GM23338 (cell line): Measurements from ENCODE around the gene RAB33B. TPM values are rescaled to one million over a fixed set of nuclear protein-coding genes. Genes with fewer than 3 reads are reported as not detected.
"Not testable (repeated sequence)": the region's sequence is repeated elsewhere in the genome, so short reads cannot be mapped to it uniquely, and the experiment has no call there.

Experiments used
- ATAC-seq: fragments of 200-7000 bp; cut with Tn5 transposase; 3 replicates; pipeline ENCODE4 v1.9.1; 2020
- DNase-seq: peaks from one replicate; pipeline ENCODE4 v3.0.0-alpha.2; 2015; ENCODE audit warnings: low spot score
- H2AFZ ChIP-seq: fragments of 200-600 bp; sonication (generic); 2 replicates; pipeline ENCODE4 v1.8.0; 2016; ENCODE audit warnings: antibody characterized with exemption, mild to moderate bottlenecking, moderate library complexity
- H3F3A ChIP-seq: fragments of 200-600 bp; sonication (generic); replicated peaks from 2 replicates; pipeline ENCODE4 v1.8.0; 2017; ENCODE audit warnings: antibody characterized with exemption, mixed run types, low read depth
- H3K27ac ChIP-seq: fragments of 200-600 bp; sonication (generic); 2 replicates; pipeline ENCODE4 v1.6.1; 2016; ENCODE audit warnings: low read depth
- H3K27me3 ChIP-seq: fragments of 200-600 bp; sonication (generic); 2 replicates; pipeline ENCODE4 v1.8.0; 2016; ENCODE audit warnings: mild to moderate bottlenecking, mixed run types, moderate library complexity; ENCODE audit not compliant: insufficient read depth
- H3K36me3 ChIP-seq: fragments of 200-600 bp; sonication (generic); 2 replicates; pipeline ENCODE4 v1.8.0; 2016; ENCODE audit warnings: mild to moderate bottlenecking; ENCODE audit not compliant: insufficient read depth
- H3K4me1 ChIP-seq: fragments of 200-600 bp; sonication (generic); 2 replicates; pipeline ENCODE4 v1.8.0; 2016; ENCODE audit warnings: mild to moderate bottlenecking, moderate library complexity; ENCODE audit not compliant: insufficient read depth
- H3K4me2 ChIP-seq: fragments of 200-600 bp; sonication (generic); 2 replicates; pipeline ENCODE4 v1.7.1; 2017; ENCODE audit warnings: mixed run types
- H3K4me3 ChIP-seq: fragments of 200-600 bp; sonication (generic); 2 replicates; pipeline ENCODE4 v1.6.1; 2016; ENCODE audit warnings: mixed run types
- H3K79me2 ChIP-seq: fragments of 200-600 bp; sonication (generic); replicated peaks from 2 replicates; pipeline ENCODE4 v1.8.0; 2017; ENCODE audit warnings: mild to moderate bottlenecking; ENCODE audit not compliant: insufficient read depth
- H3K9me2 ChIP-seq: fragments of 200-600 bp; sonication (generic); 2 replicates; pipeline ENCODE4 v1.8.0; 2017; ENCODE audit not compliant: insufficient read depth
- H4K20me1 ChIP-seq: fragments of 200-600 bp; sonication (generic); replicated peaks from 2 replicates; pipeline ENCODE4 v1.8.0; 2017; ENCODE audit warnings: mild to moderate bottlenecking; ENCODE audit not compliant: insufficient read depth
- H3K27ac Mint-ChIP-seq: 2 replicates; pipeline ENCODE4 v1.8.0; 2020; ENCODE audit warnings: inconsistent platforms, mild to moderate bottlenecking, moderate library complexity, mixed read lengths
- H3K27me3 Mint-ChIP-seq: 3 replicates; pipeline ENCODE4 v1.8.0; 2022; ENCODE audit warnings: low read depth, mild to moderate bottlenecking, moderate library complexity, mixed read lengths, inconsistent platforms; ENCODE audit not compliant: insufficient read depth, poor library complexity
- H3K36me3 Mint-ChIP-seq: 3 replicates; pipeline ENCODE4 v1.8.0; 2021; ENCODE audit warnings: low read depth, mild to moderate bottlenecking, inconsistent platforms, moderate library complexity, mixed read lengths
- H3K4me1 Mint-ChIP-seq: 3 replicates; pipeline ENCODE4 v1.8.0; 2020; ENCODE audit warnings: mild to moderate bottlenecking, inconsistent platforms, mixed read lengths
- H3K4me3 Mint-ChIP-seq: 3 replicates; pipeline ENCODE4 v1.8.0; 2021; ENCODE audit warnings: moderate library complexity, mild to moderate bottlenecking, inconsistent platforms, mixed read lengths
- H3K9me3 Mint-ChIP-seq: 3 replicates; pipeline ENCODE4 v1.8.0; 2020; ENCODE audit warnings: moderate library complexity, mild to moderate bottlenecking, inconsistent platforms, mixed read lengths
- CREB1 ChIP-seq: fragments of 250-450 bp; sonication (Bioruptor Pico); IDR thresholded peaks from 2 replicates; pipeline ENCODE4 v1.5.0; 2020; ENCODE audit warnings: low read depth, mild to moderate bottlenecking, moderate library complexity
- EZH2 ChIP-seq: fragments of 200-600 bp; sonication (generic); IDR thresholded peaks from one replicate; pipeline ENCODE4 v1.8.0; 2017; ENCODE audit warnings: antibody characterized with exemption, mild to moderate bottlenecking, low read depth; ENCODE audit not compliant: unreplicated experiment
- EZH2phosphoT487 ChIP-seq: fragments of 200-600 bp; sonication (generic); IDR thresholded peaks from one replicate; pipeline ENCODE4 v1.8.1; 2018; ENCODE audit warnings: antibody characterized with exemption; ENCODE audit not compliant: unreplicated experiment
- JUNB ChIP-seq: IDR thresholded peaks from one replicate; pipeline ENCODE4 v1.6.1; 2016; ENCODE audit warnings: antibody characterized with exemption; ENCODE audit not compliant: unreplicated experiment
- POLR2AphosphoS5 ChIP-seq: IDR thresholded peaks from 2 replicates; pipeline ENCODE4 v1.6.1; 2016; ENCODE audit warnings: antibody characterized with exemption, low read depth
- ZNF114 ChIP-seq: fragments of 250-450 bp; sonication (Bioruptor Pico); IDR thresholded peaks from 2 replicates; pipeline ENCODE4 v1.5.0; 2020; ENCODE audit warnings: mild to moderate bottlenecking, moderate library complexity
- ZNF331 ChIP-seq: fragments of 250-450 bp; sonication (Bioruptor Pico); IDR thresholded peaks from 2 replicates; pipeline ENCODE4 v1.5.0; 2020; ENCODE audit warnings: low read depth, mild to moderate bottlenecking, moderate library complexity
- polyA plus RNA-seq: library from polyadenylated mRNA; unstranded; fragments of >200 nt; fragmentation: Nextera tagmentation; extraction: Ambion mirVana; gene quantifications from 2 replicates; pipeline ENCODE4 v1.2.1, GENCODE V29; 2016
- total RNA-seq: library from RNA; depleted of rRNA; stranded (reverse); fragments of >200 nt; shearing (Covaris generic); gene quantifications from 2 replicates; pipeline ENCODE4 v1.2.3, GENCODE V29; 2014
- TF ChIP-seq, protein P1 (sequence below): IDR thresholded peaks from one replicate; pipeline ENCODE4 v1.6.1; 2018; ENCODE audit warnings: antibody characterized with exemption; ENCODE audit not compliant: unreplicated experiment

RAB33B gene
- total and polyA plus RNA-seq, 2 experiments from 2014 or later: 9.9 to 17.5 TPM

DNA sequence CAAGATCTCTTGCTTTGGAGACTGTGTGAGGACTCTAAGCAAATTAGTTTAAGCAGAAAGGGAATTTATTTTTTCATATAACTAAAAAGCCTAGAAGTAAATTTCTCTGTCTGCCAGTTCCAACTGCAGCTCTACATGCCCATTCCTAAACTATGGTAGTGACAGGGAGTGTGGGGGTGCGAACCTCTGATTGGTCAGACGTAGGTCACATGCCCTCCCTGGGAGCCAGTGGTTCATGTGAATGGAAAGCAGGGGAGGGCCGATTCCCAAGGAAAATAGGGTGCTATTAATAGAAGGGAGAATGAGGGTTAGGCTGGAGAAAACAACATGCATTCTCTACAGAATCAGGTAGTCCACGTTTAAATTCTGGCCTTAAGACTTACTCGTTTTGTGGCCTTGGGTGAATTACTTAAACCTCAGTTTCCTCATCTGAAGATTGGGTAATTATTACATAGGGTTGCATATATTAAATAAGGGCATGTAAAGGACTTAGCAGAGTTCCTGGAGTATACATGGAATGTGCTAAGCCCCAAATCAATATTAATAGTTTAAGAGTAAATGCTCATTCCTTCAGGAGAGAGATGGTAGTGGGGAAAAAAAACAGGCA lies 7.2 kb downstream of the RAB33B start:
- peaks cover 27% of the 10 kb centered on the region for H3K4me1 ChIP-seq
- peaks cover 4% of the 10 kb centered on the region; the same call in 1 of the 2 replicates for H4K20me1 ChIP-seq
- Mint-ChIP-seq H3K4me3 (peak overlapping the region; percentile 53), H3K27me3 (no peaks in the 10 kb centered on the region), H3K4me1 (peaks cover 50% of the 10 kb centered on the region), H3K9me3 (peaks cover 6% of the 10 kb centered on the region; the same call in 1 of the 3 replicates), H3K27ac (peak overlapping the region; percentile 94), H3K36me3 (peaks cover 11% of the 10 kb centered on the region; the same call in 2 of the 3 replicates)
- ATAC-seq (peak; percentile 95), DNase-seq (peak; percentile 85)
- no peaks in the 10 kb centered on the region for H3K9me2 ChIP-seq
- peak overlapping the region; percentile 97 for H3K27ac ChIP-seq
- H3K4me2 ChIP-seq: peak overlapping the region; percentile 39
- H3K36me3 ChIP-seq: no peaks in the 10 kb centered on the region
- no peaks in the 10 kb centered on the region for H3K27me3 ChIP-seq
- H2AFZ ChIP-seq: no peak overlapping the region
- H3F3A ChIP-seq: no peaks in the 10 kb centered on the region
- TF ChIP-seq POLR2AphosphoS5 (no peak), EZH2phosphoT487 (no peak), ZNF114 (CRISPR knock-in tag) (no peak), EZH2 (no peak)
- TF ChIP-seq, protein P1, sequence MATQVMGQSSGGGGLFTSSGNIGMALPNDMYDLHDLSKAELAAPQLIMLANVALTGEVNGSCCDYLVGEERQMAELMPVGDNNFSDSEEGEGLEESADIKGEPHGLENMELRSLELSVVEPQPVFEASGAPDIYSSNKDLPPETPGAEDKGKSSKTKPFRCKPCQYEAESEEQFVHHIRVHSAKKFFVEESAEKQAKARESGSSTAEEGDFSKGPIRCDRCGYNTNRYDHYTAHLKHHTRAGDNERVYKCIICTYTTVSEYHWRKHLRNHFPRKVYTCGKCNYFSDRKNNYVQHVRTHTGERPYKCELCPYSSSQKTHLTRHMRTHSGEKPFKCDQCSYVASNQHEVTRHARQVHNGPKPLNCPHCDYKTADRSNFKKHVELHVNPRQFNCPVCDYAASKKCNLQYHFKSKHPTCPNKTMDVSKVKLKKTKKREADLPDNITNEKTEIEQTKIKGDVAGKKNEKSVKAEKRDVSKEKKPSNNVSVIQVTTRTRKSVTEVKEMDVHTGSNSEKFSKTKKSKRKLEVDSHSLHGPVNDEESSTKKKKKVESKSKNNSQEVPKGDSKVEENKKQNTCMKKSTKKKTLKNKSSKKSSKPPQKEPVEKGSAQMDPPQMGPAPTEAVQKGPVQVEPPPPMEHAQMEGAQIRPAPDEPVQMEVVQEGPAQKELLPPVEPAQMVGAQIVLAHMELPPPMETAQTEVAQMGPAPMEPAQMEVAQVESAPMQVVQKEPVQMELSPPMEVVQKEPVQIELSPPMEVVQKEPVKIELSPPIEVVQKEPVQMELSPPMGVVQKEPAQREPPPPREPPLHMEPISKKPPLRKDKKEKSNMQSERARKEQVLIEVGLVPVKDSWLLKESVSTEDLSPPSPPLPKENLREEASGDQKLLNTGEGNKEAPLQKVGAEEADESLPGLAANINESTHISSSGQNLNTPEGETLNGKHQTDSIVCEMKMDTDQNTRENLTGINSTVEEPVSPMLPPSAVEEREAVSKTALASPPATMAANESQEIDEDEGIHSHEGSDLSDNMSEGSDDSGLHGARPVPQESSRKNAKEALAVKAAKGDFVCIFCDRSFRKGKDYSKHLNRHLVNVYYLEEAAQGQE: no peak
- peak overlapping the region; percentile 11 for H3K4me3 ChIP-seq
- H3K79me2 ChIP-seq: peaks cover 90% of the 10 kb centered on the region

DNA sequence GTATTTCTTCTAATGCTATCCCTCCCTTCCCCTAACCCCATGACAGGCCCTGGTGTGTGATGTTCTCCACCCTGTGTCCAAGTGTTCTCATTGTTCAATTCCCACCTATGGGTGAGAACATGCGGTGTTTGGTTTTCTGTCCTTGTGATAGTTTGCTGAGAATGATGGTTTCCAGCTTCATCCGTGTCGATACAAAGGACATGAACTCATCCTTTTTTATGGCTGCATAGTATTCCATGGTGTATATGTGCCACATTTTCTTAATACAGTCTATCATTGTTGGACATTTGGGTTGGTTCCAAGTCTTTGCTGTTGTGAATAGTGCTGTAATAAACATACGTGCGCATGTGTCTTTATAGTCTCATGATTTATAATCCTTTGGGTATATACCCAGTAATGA lies 10.6 kb downstream of the RAB33B start:
- ATAC-seq: not testable (repeated sequence)

DNA sequence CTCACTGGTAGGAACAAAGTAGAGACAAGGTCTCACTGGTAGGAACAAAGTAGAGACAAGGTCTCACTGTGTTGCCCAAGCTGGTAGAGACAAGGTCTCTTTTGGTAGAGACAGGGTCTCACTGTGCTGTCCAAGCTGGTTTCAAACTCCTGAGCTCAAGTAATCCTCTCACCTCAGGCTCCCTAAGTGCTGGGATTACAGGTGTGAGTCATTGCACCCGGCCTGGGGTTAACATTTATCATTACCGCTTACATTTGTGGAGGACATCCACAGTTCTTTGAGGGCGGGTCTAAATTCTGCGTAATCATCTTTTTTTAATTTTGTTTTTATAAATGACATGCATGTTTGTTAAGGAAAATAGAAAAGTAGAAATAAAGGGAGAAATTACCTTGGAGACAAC lies 12.0 kb downstream of the RAB33B start:
- H3K9me3 Mint-ChIP-seq: peaks cover 14% of the 10 kb centered on the region
- DNase-seq (no peak), ATAC-seq (no peak)
- 0 out of 2 replicates have a peak, but pooled peaks cover 2% of the 10 kb centered on the region for H3K4me1 ChIP-seq
- H3K27ac ChIP-seq: no peak overlapping the region
- H3K27me3 ChIP-seq: no peaks in the 10 kb centered on the region
- no peak overlapping the region for H3K4me3 ChIP-seq
- H4K20me1 ChIP-seq: peaks cover 4% of the 10 kb centered on the region; the same call in 1 of the 2 replicates
- H3K4me3 Mint-ChIP-seq: no peak overlapping the region
- H3K27ac Mint-ChIP-seq: no peak overlapping the region
- H3K36me3 ChIP-seq: no peaks in the 10 kb centered on the region
- H3K9me2 ChIP-seq: no peaks in the 10 kb centered on the region
- H3K36me3 Mint-ChIP-seq: peaks cover 32% of the 10 kb centered on the region; the same call in 2 of the 3 replicates
- peaks cover 8% of the 10 kb centered on the region for H3K4me1 Mint-ChIP-seq
- H2AFZ ChIP-seq: no peak overlapping the region
- no peak for TF ChIP-seq ZNF331 (CRISPR knock-in tag)
- TF ChIP-seq EZH2: no peak
- TF ChIP-seq EZH2phosphoT487: no peak
- no peak for TF ChIP-seq CREB1 (CRISPR knock-in tag)
- TF ChIP-seq JUNB: no peak
- TF ChIP-seq, protein P1: no peak
- peaks cover 97% of the 10 kb centered on the region for H3K79me2 ChIP-seq
- no peak overlapping the region for H3K4me2 ChIP-seq
- no peaks in the 10 kb centered on the region for H3F3A ChIP-seq
- no peaks in the 10 kb centered on the region for H3K27me3 Mint-ChIP-seq

More for the DNA sequence above, 10.6 kb downstream of the RAB33B start:
- not testable (repeated sequence) for H3K9me2 ChIP-seq, H3K4me2 ChIP-seq, H3K4me3 ChIP-seq, H3K4me1 ChIP-seq, H3F3A ChIP-seq, H3K36me3 ChIP-seq, DNase-seq, H3K27ac Mint-ChIP-seq, H3K27ac ChIP-seq, H3K27me3 Mint-ChIP-seq, H3K4me3 Mint-ChIP-seq, H3K27me3 ChIP-seq, H4K20me1 ChIP-seq, H2AFZ ChIP-seq
- Mint-ChIP-seq H3K4me1 (peaks cover 18% of the 10 kb centered on the region), H3K36me3 (peaks cover 26% of the 10 kb centered on the region; the same call in 2 of the 3 replicates), H3K9me3 (peaks cover 14% of the 10 kb centered on the region)
- H3K79me2 ChIP-seq: peaks cover 90% of the 10 kb centered on the region
